Mammary epithelial cell (primary cell): ENCODE measurements around the gene EEPD1.

Source experiments
- CTCF ChIP-seq, 2 donors: IDR thresholded peaks in 1 of 2; conservative IDR thresholded peaks in 1 of 2; 2 replicates each; pipeline ENCODE4 v1.5.1; 2011 to 2012; ENCODE audit warnings: inconsistent platforms in 2 of 2, low read length in 2 of 2, mild to moderate bottlenecking in 2 of 2, control low read depth in 1 of 2, low read depth in 1 of 2; ENCODE audit not compliant: insufficient read depth in 1 of 2; ENCODE audit errors: extremely low read depth in 1 of 2
- EZH2 ChIP-seq: IDR thresholded peaks from 2 replicates; pipeline ENCODE4 v1.6.1; 2012; ENCODE audit warnings: low read length, inconsistent platforms, borderline replicate concordance

- no peak for TF ChIP-seq CTCF (conservative IDR thresholded peaks at IDR 0.05 in 1 of 2, IDR thresholded peaks at IDR 0.05 in 1 of 2; ENCODE audit: extremely low read depth in 1 of 2, insufficient read depth in 1 of 2, low read depth in 1 of 2, low read length in 2 of 2)
- no peak for TF ChIP-seq EZH2
Measured at GRCh38 chr7:36301914-36302771, 149.1 kb downstream of the EEPD1 start.
